HepG2 (cell line): Measurements from ENCODE around the gene HTRA1. TPM values are rescaled to one million over a fixed set of nuclear protein-coding genes. Genes with fewer than 3 reads are reported as not detected.

ENCODE experiments used
- ATAC-seq: fragments of 200-7000 bp; cut with Tn5 transposase; 3 replicates; pipeline ENCODE4 v1.9.1; 2020; ENCODE audit warnings: mild to moderate bottlenecking, moderate library complexity
- BruUV-seq: library from RNA; stranded (reverse); fragments of 400-500 nt; replicated peaks from 2 replicates; lab custom pipeline; 2021; lab: Mats Ljungman, UMichigan
- CTCF ChIA-PET: fragments of 300-600 bp; formaldehyde crosslinking; extraction: SDS; loops from one replicate; lab custom pipeline; 2021; ENCODE audit warnings: low total read pairs, inconsistent platforms, low intra/inter-chr PET ratio; lab: Yijun Ruan, JAX
- POLR2A ChIA-PET: fragments of 350-600 bp; sonication (Branson Sonifier 250); formaldehyde crosslinking; loops from one replicate; lab custom pipeline; 2020; ENCODE audit warnings: antibody characterized with exemption, inconsistent platforms; lab: Yijun Ruan, JAX
- DNase-seq: peaks from one replicate; pipeline ENCODE4 v3.0.0-alpha.2; 2015; ENCODE audit warnings: low spot score
- FAIRE-seq: peaks from 3 replicates; lab custom pipeline; 2011; peaks lifted over from hg19 to GRCh38; lab: Jason Lieb, UNC
- H2AFZ ChIP-seq: one replicate; pipeline ENCODE4 v1.6.1; 2011; ENCODE audit warnings: low read length, inconsistent platforms
- H3K27ac ChIP-seq: fragments of 300-600 bp; 3 replicates; pipeline ENCODE4 v1.8.0; 2011; ENCODE audit warnings: mixed run types, mild to moderate bottlenecking, mixed read lengths, low read length, inconsistent platforms; ENCODE audit not compliant: insufficient read depth; ENCODE audit errors: extremely low read length
- H3K27me3 ChIP-seq, 2 experiments: fragments of 200-600 bp in 1 of 2; 2 replicates in 1 of 2; 3 replicates in 1 of 2; pipeline versions ENCODE4 v1.6.0 to v1.8.0; 2011; ENCODE audit warnings: low read length in 2 of 2, mild to moderate bottlenecking in 2 of 2, moderate library complexity in 2 of 2, inconsistent platforms in 1 of 2; ENCODE audit not compliant: insufficient read depth in 2 of 2, control insufficient read depth in 1 of 2
- H3K36me3 ChIP-seq, 2 experiments: fragments of 200-600 bp in 1 of 2; replicated peaks in 1 of 2; 2 replicates in 1 of 2; 3 replicates in 1 of 2; pipeline versions ENCODE4 v1.5.1 to v1.8.0; 2011; ENCODE audit warnings: low read length in 2 of 2, inconsistent platforms in 1 of 2; ENCODE audit not compliant: insufficient read depth in 2 of 2, control insufficient read depth in 1 of 2
- H3K4me1 ChIP-seq: 2 replicates; pipeline ENCODE4 v1.5.1; 2012; ENCODE audit warnings: low read length, inconsistent platforms; ENCODE audit not compliant: insufficient read depth
- H3K4me2 ChIP-seq: 2 replicates; pipeline ENCODE4 v1.6.0; 2011; ENCODE audit warnings: low read depth, low read length, inconsistent platforms
- H3K4me3 ChIP-seq, 3 experiments: fragments of 200-600 bp in 1 of 3; sonication (generic), shearing (Covaris generic) in 1 of 3; replicated peaks in 1 of 3; 2 replicates each; pipeline ENCODE4 v1.5.1; 2011 to 2016; ENCODE audit warnings: low read length in 3 of 3, inconsistent platforms in 2 of 3, low read depth in 2 of 3, mild to moderate bottlenecking in 2 of 3, control low read depth in 1 of 3, mixed read lengths in 1 of 3; ENCODE audit not compliant: insufficient read depth in 1 of 3
- H3K79me2 ChIP-seq: one replicate; pipeline ENCODE4 v1.6.1; 2011; ENCODE audit warnings: low read length, inconsistent platforms; ENCODE audit not compliant: insufficient read depth
- H3K9ac ChIP-seq: 2 replicates; pipeline ENCODE4 v1.6.0; 2011; ENCODE audit warnings: mild to moderate bottlenecking, low read depth, low read length, inconsistent platforms; ENCODE audit not compliant: insufficient read depth
- H3K9me3 ChIP-seq: 2 replicates; pipeline ENCODE4 v1.5.1; 2012; ENCODE audit warnings: mild to moderate bottlenecking, low read length
- H4K20me1 ChIP-seq: 2 replicates; pipeline ENCODE4 v1.6.0; 2011; ENCODE audit warnings: inconsistent platforms, mild to moderate bottlenecking, low read length, moderate library complexity; ENCODE audit not compliant: insufficient read depth
- ARNT ChIP-seq: fragments of 450-650 bp; IDR thresholded peaks from 2 replicates; pipeline ENCODE4 v1.6.1; 2017
- CBX2 ChIP-seq, 2 experiments: fragments of 200-600 bp in 1 of 2; sonication (generic); formaldehyde crosslinking in 1 of 2; IDR thresholded peaks; 2 replicates each; pipeline versions ENCODE4 v1.7.0 to v1.8.1; 2018 to 2022; ENCODE audit warnings: low read depth in 2 of 2, low read length in 1 of 2, mild to moderate bottlenecking in 1 of 2, missing genetic modification reagents in 1 of 2
- EEA1 ChIP-seq: sonication (generic); formaldehyde crosslinking; IDR thresholded peaks from 2 replicates; pipeline ENCODE4 v1.5.1; 2020; ENCODE audit warnings: mild to moderate bottlenecking, missing genetic modification reagents, borderline replicate concordance
- HNF4A ChIP-seq: sonication (generic); formaldehyde crosslinking; IDR thresholded peaks from 2 replicates; pipeline ENCODE4 v1.4.0; 2020; ENCODE audit warnings: missing genetic modification reagents
- HNF4G ChIP-seq, 2 experiments: sonication (generic) in 1 of 2; formaldehyde crosslinking in 1 of 2; IDR thresholded peaks; 2 replicates each; pipeline versions ENCODE4 v1.4.0 to v1.6.1; 2011 to 2020; ENCODE audit warnings: borderline replicate concordance in 2 of 2, low read depth in 2 of 2, mild to moderate bottlenecking in 2 of 2, low read length in 1 of 2, missing genetic modification reagents in 1 of 2, moderate library complexity in 1 of 2
- ZNF281 ChIP-seq: sonication (generic); formaldehyde crosslinking; IDR thresholded peaks from 2 replicates; pipeline ENCODE4 v1.4.0; 2020; ENCODE audit warnings: missing genetic modification reagents, borderline replicate concordance
- ZNF781 ChIP-seq: sonication (generic); formaldehyde crosslinking; IDR thresholded peaks from 2 replicates; pipeline ENCODE4 v1.5.1; 2020; ENCODE audit warnings: borderline replicate concordance, mild to moderate bottlenecking, missing genetic modification reagents; ENCODE audit errors: not compliant biosample characterization
- WGBS: methylation state at CpG from one replicate; pipeline ENCODE4 v1.1.6; 2017; ENCODE audit warnings: low lambda C conversion rate; 5-methylcytosine and 5-hydroxymethylcytosine counted together
- in situ Hi-C: cut with HindIII; loops from 2 replicates; pipeline ENCODE4 v1.10.0; 2017; ENCODE audit warnings: low pct_unique_long_range_greater_than_20kb; ENCODE audit not compliant: extremely low pct_ligation_motif_present
- intact Hi-C: fragments of 100-400 bp; cut with micrococcal nuclease; formaldehyde crosslinking; loops from one replicate; pipeline ENCODE4 v1.10.0; 2022; ENCODE audit not compliant: unreplicated experiment
- polyA plus RNA-seq, 8 experiments: library from polyadenylated mRNA; depleted of rRNA in 3 of 8; stranded (reverse) in 7 of 8; unstranded in 1 of 8; fragments of >200 nt; fragmentation: Illumina TruSeq in 4 of 8; extraction: Trizol in 4 of 8; gene quantifications; 2 replicates each; pipeline versions ENCODE4 v1.2.1 to v1.2.3, GENCODE V29; 2011 to 2016; ENCODE audit warnings: low read depth in 4 of 8, missing spikeins in 1 of 8, mixed read lengths in 1 of 8; ENCODE audit not compliant: insufficient read depth in 1 of 8
- total RNA-seq, 5 experiments: library from RNA; depleted of rRNA; stranded (reverse); fragments of >200 nt; fragmentation: Illumina TruSeq; extraction: Trizol; gene quantifications; 2 replicates each; pipeline ENCODE4 v1.2.3, GENCODE V29; 2016; ENCODE audit warnings: low read depth in 1 of 5

HTRA1 gene
- total and polyA plus RNA-seq, 2 of the 13 experiments (the other 11 are each of a cell fraction or from before 2014, with no cell fraction given), result 0.11 to 0.40 TPM

DNA sequence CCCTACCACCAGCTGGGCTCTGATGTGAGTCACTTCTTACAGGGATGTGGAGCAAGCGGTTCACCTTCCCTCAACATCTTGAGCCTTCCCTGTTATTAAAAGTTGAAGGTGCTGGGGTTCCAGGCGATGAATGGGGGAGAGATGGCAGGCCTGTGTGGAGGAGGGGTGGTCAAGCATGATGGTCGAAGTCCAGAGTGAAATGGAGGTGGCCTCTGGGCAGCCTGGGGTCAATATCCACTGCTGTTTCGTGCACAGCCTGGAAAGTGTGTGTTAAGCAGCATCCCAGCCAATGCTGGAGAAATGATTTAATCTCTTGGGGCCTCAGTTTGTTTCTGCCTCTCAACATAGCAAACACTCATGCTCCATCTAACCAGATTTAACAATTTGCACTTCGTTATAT is 65.5 kb downstream of the HTRA1 start:
- FAIRE-seq (no peak), DNase-seq (no peak), ATAC-seq (peak; percentile 70)
- in situ Hi-C loops, result no loop called here
- H4K20me1 ChIP-seq, result no peaks in the 10 kb centered on the region
- H3K4me2 ChIP-seq, result no peak overlapping the region
- peaks cover 21% of the 10 kb centered on the region for H3K4me1 ChIP-seq
- intact Hi-C loops, result no loop called here
- no peaks in the 10 kb centered on the region for H3K9me3 ChIP-seq
- CTCF ChIA-PET, result interaction anchor here (0.8 kb wide), 1 partner anchor 39 kb away, joined by 3 read pairs; no protein-coding TSS in a partner anchor
- TF ChIP-seq ZNF281 (CRISPR knock-in tag), result peak; percentile 72
- TF ChIP-seq HNF4G (IDR thresholded peaks at IDR 0.05; ENCODE audit: borderline replicate concordance, low read depth, low read length), result peak; percentile 61
- no peak for TF ChIP-seq HNF4G (CRISPR knock-in tag; IDR thresholded peaks at IDR 0.05; ENCODE audit: borderline replicate concordance, low read depth)
- TF ChIP-seq ZNF781 (CRISPR knock-in tag), result no peak
- TF ChIP-seq ARNT, result no peak
- no peak for TF ChIP-seq CBX2 (IDR thresholded peaks at IDR 0.05; ENCODE audit: low read depth, low read length)
- TF ChIP-seq CBX2 (CRISPR knock-in tag; IDR thresholded peaks at IDR 0.05; ENCODE audit: low read depth), result no peak
- TF ChIP-seq HNF4A, result peak; percentile 39
- TF ChIP-seq EEA1 (CRISPR knock-in tag), result no peak
- H3K79me2 ChIP-seq, result no peaks in the 10 kb centered on the region
- POLR2A ChIA-PET, result no interaction called here
- no peak overlapping the region for H3K4me3 ChIP-seq
- no peaks in the 10 kb centered on the region for H3K36me3 ChIP-seq
- no peak overlapping the region for H3K27ac ChIP-seq
- 27% methylated on average over 5 of the region's 5 CpGs for WGBS
- no TSS peak for BruUV-seq
- H3K27me3 ChIP-seq, result peaks cover 1 to 19% of the 10 kb centered on the region in 2 experiments; a peak in 2 of 5 replicates
- H2AFZ ChIP-seq, result no peak overlapping the region
- H3K9ac ChIP-seq, result no peak overlapping the region
